Psoas muscle (tissue), 8 donors: ENCODE results near the gene BLCAP. TPM values are rescaled to one million over a fixed set of nuclear protein-coding genes. Genes with fewer than 3 reads are reported as not detected.

Source experiments
- ATAC-seq, 4 donors: fragments of 200-7000 bp; cut with Tn5 transposase; one replicate each; pipeline ENCODE4 v1.9.1; 2020; ENCODE audit warnings: moderate library complexity in 3 of 4, mild to moderate bottlenecking in 2 of 4
- DNase-seq, 2 donors: peaks; one replicate each; pipeline ENCODE4 v3.0.0-alpha.2; 2020
- H3K27ac ChIP-seq: fragments of 200-600 bp; one replicate; pipeline ENCODE4 v1.8.0; 2022
- H3K27me3 ChIP-seq, 3 donors: fragments of 200-600 bp in 1 of 3; one replicate each; pipeline versions ENCODE4 v1.6.1 to v1.8.0; 2013 to 2022; ENCODE audit warnings: low read length in 2 of 3, mild to moderate bottlenecking in 2 of 3, moderate library complexity in 1 of 3; ENCODE audit not compliant: insufficient read depth in 3 of 3
- H3K36me3 ChIP-seq, 2 donors: fragments of 200-600 bp in 1 of 2; one replicate each; pipeline versions ENCODE4 v1.6.1 to v1.8.0; 2013 to 2022; ENCODE audit warnings: low read depth in 1 of 2, mild to moderate bottlenecking in 1 of 2, moderate library complexity in 1 of 2; ENCODE audit not compliant: insufficient read depth in 1 of 2
- H3K4me1 ChIP-seq: fragments of 200-600 bp; one replicate; pipeline ENCODE4 v1.8.0; 2022
- H3K4me3 ChIP-seq: fragments of 200-600 bp; one replicate; pipeline ENCODE4 v1.8.0; 2022; ENCODE audit warnings: mild to moderate bottlenecking
- H3K9me3 ChIP-seq: fragments of 200-600 bp; one replicate; pipeline ENCODE4 v1.8.0; 2022
- CTCF ChIP-seq: fragments of 200-600 bp; IDR thresholded peaks from one replicate; pipeline ENCODE4 v1.8.0; 2022; ENCODE audit warnings: antibody characterized with exemption
- WGBS, 3 donors: extraction: QIAGEN DNeasy Blood & Tissue Kit; methylation state at CpG; one replicate each; pipeline versions ENCODE4 v1.1.6 to v1.1.7; 2013; 5-methylcytosine and 5-hydroxymethylcytosine counted together
- intact Hi-C, 2 donors: fragments of 100-400 bp; cut with DNase I; formaldehyde crosslinking; loops; one replicate each; pipeline versions ENCODE4 v1.11.0 to v1.14.2; 2022
- polyA plus RNA-seq, 3 donors: library from polyadenylated mRNA; stranded (reverse); fragments of 200-250 nt; gene quantifications; one replicate each; pipeline ENCODE4 v1.2.3, GENCODE V29; 2013
- total RNA-seq, 4 donors: library from RNA; stranded (reverse); fragmentation: NEBNext Ultra II Directional in 2 of 4; extraction: Animal tissue kit (Norgen Biotek cat#: 25700) in 2 of 4; gene quantifications; one replicate each; pipeline versions ENCODE4 v1.2.1 to v1.2.4, GENCODE V29; 2021 to 2023
- donor health status: healthy with polysubstance abuse.
- donor health status: DM: no; HTN: no; CAD: no; lungs with moderate emphysema.
- donor health status: Bipolar disorder and iron deficiency.
- donor health status: healthy.
- donor health status: DM: yes; HTN: yes; CAD: no.
- donor health status: DM: no; HTN: no; CAD: no.
- donor health status: DM: no; HTN: no; CAD: no.
- donor health status: DM: yes; HTN: yes; CAD: no.

The BLCAP gene
- total and polyA plus RNA-seq, 7 donors: 267 to 656 (median 366) TPM

GRCh38 chr20:37526839-37527637, 638 bp downstream of the BLCAP start:
- DNase-seq (peak in 1 of 2 donors; percentile 72), ATAC-seq (peak; percentile 26 to 62 (median 40))
- TF ChIP-seq CTCF: no peak
- H3K36me3 ChIP-seq: peaks cover 0 to 8% of the 10 kb centered on the region in 2 donors
- H3K27me3 ChIP-seq: no peaks in the 10 kb centered on the region
- peak overlapping the region; percentile 100 for H3K4me3 ChIP-seq
- 0 to 1% (median 0%) methylated on average over 28 of the region's 28 CpGs for WGBS, 3 donors
- peaks cover 25% of the 10 kb centered on the region for H3K4me1 ChIP-seq
- peak overlapping the region; percentile 100 for H3K27ac ChIP-seq
- intact Hi-C loops: loop anchor here in 1 of 2 donors (10.0 kb wide), 1 partner anchor 432 kb away; the partner anchor contains the start of gene RBL1
- no peaks in the 10 kb centered on the region for H3K9me3 ChIP-seq

GRCh38 chr20:37526238-37526838, 1.3 kb downstream of the BLCAP start:
- Histone ChIP-seq H3K36me3 (peaks cover 0 to 10% of the 10 kb centered on the region in 2 donors), H3K27me3 (no peaks in the 10 kb centered on the region), H3K27ac (peak overlapping the region; percentile 100), H3K4me1 (peaks cover 29% of the 10 kb centered on the region), H3K9me3 (no peaks in the 10 kb centered on the region), H3K4me3 (peak overlapping the region; percentile 100)
- TF ChIP-seq CTCF: no peak
- intact Hi-C loops: loop anchor here in 1 of 2 donors (10.0 kb wide), 1 partner anchor 432 kb away; the partner anchor contains the start of gene RBL1
- DNase-seq: no peak
- 2 to 3% (median 2%) methylated on average over 10 of the region's 10 CpGs for WGBS, 3 donors
- no peak for ATAC-seq

DNA sequence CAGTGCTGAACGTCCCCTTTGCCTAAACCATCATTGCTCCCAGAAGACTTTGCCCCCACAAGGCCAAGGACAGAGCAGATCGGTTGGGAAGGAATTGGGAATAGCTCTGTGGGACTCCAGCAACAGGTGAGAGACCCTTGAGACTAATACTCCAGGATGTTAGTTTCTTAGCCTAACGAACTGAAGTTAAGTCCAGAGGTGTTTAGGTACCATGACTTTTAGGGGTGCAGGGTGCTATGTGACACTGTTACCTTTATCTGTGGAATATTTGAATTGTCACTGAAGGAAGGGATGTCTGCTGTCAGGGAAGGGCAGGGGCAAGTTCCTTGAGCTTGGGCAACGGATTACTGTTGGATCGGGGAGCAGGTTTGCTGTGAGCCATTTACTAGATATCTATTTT, 1.9 kb downstream of the BLCAP start:
- Histone ChIP-seq H3K4me1 (peaks cover 29% of the 10 kb centered on the region), H3K36me3 (peaks cover 0 to 16% of the 10 kb centered on the region in 2 donors), H3K9me3 (no peaks in the 10 kb centered on the region), H3K4me3 (peak overlapping the region; percentile 100), H3K27me3 (no peaks in the 10 kb centered on the region), H3K27ac (peak overlapping the region; percentile 100)
- no peak for DNase-seq
- ATAC-seq: no peak
- 9 to 21% (median 19%) methylated on average over 5 of the region's 5 CpGs for WGBS, 3 donors
- no peak for TF ChIP-seq CTCF
- intact Hi-C loops: loop anchor here in 1 of 2 donors (10.0 kb wide), 1 partner anchor 431 kb away; the partner anchor contains the start of gene RBL1

- Histone ChIP-seq H3K4me3 (peak overlapping the region; percentile 100), H3K27me3 (no peaks in the 10 kb centered on the region), H3K9me3 (no peaks in the 10 kb centered on the region), H3K27ac (peak overlapping the region; percentile 100), H3K4me1 (peaks cover 34% of the 10 kb centered on the region), H3K36me3 (peaks cover 0 to 22% of the 10 kb centered on the region in 2 donors)
- TF ChIP-seq CTCF: no peak
- intact Hi-C loops: loop anchor here in 1 of 2 donors (10.0 kb wide), 1 partner anchor 430 kb away; the partner anchor contains the start of gene RBL1
- ATAC-seq (peak; percentile 4 to 24 (median 20)), DNase-seq (no peak)
- 31 to 37% (median 31%) methylated on average over 6 of the region's 6 CpGs for WGBS, 3 donors
Measured at GRCh38 chr20:37524859-37525708, 2.6 kb downstream of the BLCAP start.
